Glutamatergic neuron (in vitro differentiated cells): ENCODE measurements around the gene DRICH1. TPM values are rescaled to one million over a fixed set of nuclear protein-coding genes. Genes with fewer than 3 reads are reported as not detected.
"Not testable (repeated sequence)": the region's sequence is repeated elsewhere in the genome, so short reads cannot be mapped to it uniquely, and the experiment has no call there.

Experiments used
- DNase-seq: peaks from one replicate; pipeline ENCODE4 v3.0.0; 2022
- H3K27ac Mint-ChIP-seq: one replicate; pipeline ENCODE4 v1.8.0; 2020; ENCODE audit warnings: mild to moderate bottlenecking, mixed read lengths, inconsistent platforms; ENCODE audit not compliant: unreplicated experiment
- H3K27me3 Mint-ChIP-seq: one replicate; pipeline ENCODE4 v1.8.0; 2020; ENCODE audit warnings: mild to moderate bottlenecking, moderate library complexity, mixed read lengths, inconsistent platforms; ENCODE audit not compliant: unreplicated experiment
- H3K36me3 Mint-ChIP-seq: one replicate; pipeline ENCODE4 v1.8.0; 2020; ENCODE audit warnings: mild to moderate bottlenecking, mixed read lengths, inconsistent platforms; ENCODE audit not compliant: unreplicated experiment
- H3K4me1 Mint-ChIP-seq: one replicate; pipeline ENCODE4 v1.8.0; 2020; ENCODE audit warnings: mild to moderate bottlenecking, low read depth, mixed read lengths, inconsistent platforms; ENCODE audit not compliant: unreplicated experiment
- H3K4me3 Mint-ChIP-seq: one replicate; pipeline ENCODE4 v1.8.0; 2020; ENCODE audit warnings: mild to moderate bottlenecking, mixed read lengths, inconsistent platforms; ENCODE audit not compliant: unreplicated experiment
- H3K9me3 Mint-ChIP-seq: one replicate; pipeline ENCODE4 v1.8.0; 2020; ENCODE audit warnings: mild to moderate bottlenecking, moderate library complexity, mixed read lengths, inconsistent platforms; ENCODE audit not compliant: unreplicated experiment
- total RNA-seq: library from RNA; stranded (reverse); fragmentation: NEBNext Ultra II Directional; extraction: Animal tissue kit (Norgen Biotek cat#: 25700); gene quantifications from one replicate; pipeline ENCODE4 v1.2.1, GENCODE V29; 2021; ENCODE audit not compliant: unreplicated experiment
- TF ChIP-seq, protein P1 (sequence below): fragments of 200-600 bp; sonication (generic); IDR thresholded peaks from one replicate; pipeline ENCODE4 v1.5.0; 2021; ENCODE audit not compliant: partially characterized antibody, unreplicated experiment

DRICH1 gene
- total RNA-seq, 1 donor from 2014 or later = not detected

DNA sequence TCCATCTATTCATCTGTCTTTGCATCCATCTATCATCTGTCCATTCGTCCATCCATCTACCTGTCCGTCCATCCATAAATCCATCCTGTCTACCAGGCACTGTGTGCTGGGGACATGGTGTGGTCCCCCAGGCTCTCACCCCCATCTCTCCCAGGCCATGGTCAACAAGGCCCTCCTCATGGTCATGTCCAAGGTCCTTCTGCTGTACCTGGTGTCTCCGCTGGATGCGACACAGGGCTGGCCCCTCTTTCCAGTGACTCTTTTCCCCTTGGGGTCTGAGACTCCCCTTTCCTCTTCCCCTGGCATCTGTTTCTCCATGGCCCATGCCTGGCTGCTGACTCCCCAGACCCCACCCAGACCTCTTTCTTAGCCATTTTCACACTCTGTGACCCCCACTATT lies 56.5 kb downstream of the DRICH1 start:
- Mint-ChIP-seq H3K27ac (no peak overlapping the region), H3K9me3 (peaks cover 9% of the 10 kb centered on the region), H3K36me3 (peaks cover 6% of the 10 kb centered on the region), H3K4me1 (peaks cover 4% of the 10 kb centered on the region), H3K27me3 (peaks cover 12% of the 10 kb centered on the region), H3K4me3 (peak overlapping the region; percentile 7)
- TF ChIP-seq, protein P1, sequence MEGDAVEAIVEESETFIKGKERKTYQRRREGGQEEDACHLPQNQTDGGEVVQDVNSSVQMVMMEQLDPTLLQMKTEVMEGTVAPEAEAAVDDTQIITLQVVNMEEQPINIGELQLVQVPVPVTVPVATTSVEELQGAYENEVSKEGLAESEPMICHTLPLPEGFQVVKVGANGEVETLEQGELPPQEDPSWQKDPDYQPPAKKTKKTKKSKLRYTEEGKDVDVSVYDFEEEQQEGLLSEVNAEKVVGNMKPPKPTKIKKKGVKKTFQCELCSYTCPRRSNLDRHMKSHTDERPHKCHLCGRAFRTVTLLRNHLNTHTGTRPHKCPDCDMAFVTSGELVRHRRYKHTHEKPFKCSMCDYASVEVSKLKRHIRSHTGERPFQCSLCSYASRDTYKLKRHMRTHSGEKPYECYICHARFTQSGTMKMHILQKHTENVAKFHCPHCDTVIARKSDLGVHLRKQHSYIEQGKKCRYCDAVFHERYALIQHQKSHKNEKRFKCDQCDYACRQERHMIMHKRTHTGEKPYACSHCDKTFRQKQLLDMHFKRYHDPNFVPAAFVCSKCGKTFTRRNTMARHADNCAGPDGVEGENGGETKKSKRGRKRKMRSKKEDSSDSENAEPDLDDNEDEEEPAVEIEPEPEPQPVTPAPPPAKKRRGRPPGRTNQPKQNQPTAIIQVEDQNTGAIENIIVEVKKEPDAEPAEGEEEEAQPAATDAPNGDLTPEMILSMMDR = no peak
- DNase-seq = no peak

DNA sequence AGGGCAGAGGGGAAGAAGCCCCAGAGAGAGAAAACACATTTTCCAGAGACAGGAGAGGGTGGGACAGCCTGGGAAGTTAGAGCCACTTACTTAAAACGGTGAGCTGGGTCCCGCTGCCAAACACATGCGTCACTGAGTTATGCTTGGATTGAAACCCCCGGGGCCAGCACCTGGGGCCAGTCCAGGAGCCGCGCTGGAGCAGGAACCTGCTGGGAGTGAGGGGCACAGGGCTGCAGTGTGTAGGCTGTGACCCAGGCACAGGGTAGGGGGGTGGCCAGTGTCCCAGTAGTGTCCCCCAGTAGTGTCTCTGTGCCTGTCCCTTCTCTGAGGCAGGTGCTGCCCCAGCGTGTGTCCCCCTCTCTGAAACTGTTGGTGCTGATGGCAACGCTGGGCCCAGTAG lies 57.2 kb downstream of the DRICH1 start:
- Mint-ChIP-seq H3K4me1 (peaks cover 4% of the 10 kb centered on the region), H3K27ac (no peak overlapping the region), H3K36me3 (peaks cover 6% of the 10 kb centered on the region), H3K9me3 (peaks cover 9% of the 10 kb centered on the region), H3K4me3 (no peak overlapping the region), H3K27me3 (peaks cover 12% of the 10 kb centered on the region)
- no peak for DNase-seq
- TF ChIP-seq, protein P1 = no peak

DNA sequence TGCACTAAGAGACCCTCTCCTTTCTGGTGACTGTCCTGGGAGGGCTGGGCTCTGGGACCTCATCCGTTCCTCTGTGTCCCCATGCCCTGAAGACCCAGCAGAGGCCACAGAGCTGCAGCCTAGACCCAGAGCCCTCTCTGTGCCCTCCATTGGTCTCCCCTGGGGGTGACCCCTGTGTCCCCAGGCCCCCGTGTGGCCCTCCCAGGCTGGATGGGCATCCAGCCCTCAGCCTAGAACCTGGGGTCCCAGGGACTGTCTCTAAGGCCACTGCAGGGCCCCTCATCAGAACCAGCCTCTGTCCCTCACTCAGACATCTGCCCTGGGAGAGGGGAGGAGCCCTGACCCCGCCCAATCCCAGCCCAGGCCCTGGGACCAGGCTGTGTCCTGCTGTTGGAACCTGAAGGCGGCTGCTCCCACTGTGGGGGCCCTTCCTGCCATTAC lies 57.7 kb downstream of the DRICH1 start:
- H3K9me3 Mint-ChIP-seq = peaks cover 9% of the 10 kb centered on the region
- TF ChIP-seq, protein P1 = no peak
- H3K27me3 Mint-ChIP-seq = peaks cover 12% of the 10 kb centered on the region
- H3K36me3 Mint-ChIP-seq = peaks cover 6% of the 10 kb centered on the region
- H3K4me3 Mint-ChIP-seq = no peak overlapping the region
- no peak for DNase-seq
- H3K27ac Mint-ChIP-seq = no peak overlapping the region
- H3K4me1 Mint-ChIP-seq = peaks cover 4% of the 10 kb centered on the region

DNA sequence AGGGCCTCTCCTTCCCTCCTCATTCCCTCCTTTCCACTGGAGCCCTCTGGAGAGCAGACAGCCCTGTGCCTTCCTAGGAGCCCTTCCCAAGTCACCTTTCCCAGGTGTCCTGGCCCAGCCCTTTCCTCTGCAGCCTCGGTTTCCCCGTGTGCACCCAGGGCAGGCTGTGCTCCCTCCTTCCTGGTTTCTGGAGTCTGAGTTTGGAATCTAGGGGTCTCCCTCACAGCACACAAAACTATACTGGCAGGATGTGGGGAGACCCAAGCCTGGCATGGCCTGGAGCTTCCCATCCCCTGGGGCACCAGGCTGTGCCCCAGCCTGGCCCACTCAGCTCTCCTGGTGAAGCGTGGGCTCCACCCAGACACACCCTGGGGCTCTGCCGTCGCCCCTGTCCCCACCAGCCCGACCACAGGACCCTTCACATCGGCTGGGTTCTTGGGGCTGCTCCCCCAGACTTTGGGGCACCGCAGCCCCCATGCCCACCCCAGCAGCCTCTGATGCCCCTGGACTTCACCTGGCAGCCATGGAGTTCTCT lies 58.4 kb downstream of the DRICH1 start:
- H3K4me1 Mint-ChIP-seq, H3K9me3 Mint-ChIP-seq, H3K4me3 Mint-ChIP-seq, H3K36me3 Mint-ChIP-seq, DNase-seq, H3K27ac Mint-ChIP-seq: not testable (repeated sequence)
- H3K27me3 Mint-ChIP-seq = peaks cover 13% of the 10 kb centered on the region

DNA sequence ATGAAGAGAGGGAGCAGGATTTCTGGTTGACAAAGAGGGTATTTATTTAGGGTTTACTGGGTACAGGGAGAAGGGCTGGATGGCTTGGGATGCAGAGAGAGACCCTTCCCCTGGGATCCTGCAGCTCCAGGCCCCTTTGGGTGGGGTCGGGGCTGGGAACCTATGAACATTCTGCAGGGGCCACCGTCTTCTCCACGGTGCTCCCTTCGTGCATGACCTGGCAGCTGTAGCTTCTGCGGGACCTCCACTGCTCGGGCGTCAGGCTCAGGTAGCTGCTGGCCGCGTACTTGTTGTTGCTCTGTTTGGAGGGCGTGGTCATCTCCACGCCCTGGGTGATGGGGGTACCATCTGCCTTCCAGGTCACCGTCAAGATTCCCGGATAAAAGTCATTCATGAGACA lies 59.0 kb downstream of the DRICH1 start:
- not testable (repeated sequence) for DNase-seq, H3K4me1 Mint-ChIP-seq, H3K27ac Mint-ChIP-seq, H3K4me3 Mint-ChIP-seq, H3K36me3 Mint-ChIP-seq, H3K9me3 Mint-ChIP-seq
- peaks cover 14% of the 10 kb centered on the region for H3K27me3 Mint-ChIP-seq

DNA sequence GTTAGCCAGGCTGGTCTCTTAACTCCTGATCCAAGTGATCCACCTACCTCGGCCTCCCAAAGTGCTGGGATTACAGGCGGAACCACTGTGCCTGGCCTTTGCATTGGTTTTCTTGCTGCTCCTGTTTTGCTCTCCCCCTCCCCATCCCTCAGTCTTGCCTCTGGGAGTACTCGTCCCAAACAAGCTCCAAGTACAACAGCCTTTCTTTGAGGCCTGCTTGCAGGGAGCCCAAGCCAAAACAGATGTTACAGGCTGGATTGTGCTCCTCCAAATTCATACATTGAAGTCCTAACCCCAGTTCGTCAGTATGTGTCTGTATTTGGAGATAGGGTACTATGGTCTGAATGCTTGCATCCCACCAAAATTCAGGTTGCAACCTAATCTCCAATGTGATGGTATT lies 60.6 kb downstream of the DRICH1 start:
- no peak overlapping the region for H3K27ac Mint-ChIP-seq
- peaks cover 6% of the 10 kb centered on the region for H3K36me3 Mint-ChIP-seq
- TF ChIP-seq, protein P1 = no peak
- DNase-seq = no peak
- peaks cover 20% of the 10 kb centered on the region for H3K27me3 Mint-ChIP-seq
- no peak overlapping the region for H3K4me3 Mint-ChIP-seq
- H3K9me3 Mint-ChIP-seq = peaks cover 10% of the 10 kb centered on the region
- peaks cover 6% of the 10 kb centered on the region for H3K4me1 Mint-ChIP-seq
